ENCODE measurements around the gene CEP170B. TPM values are rescaled to one million over a fixed set of nuclear protein-coding genes. Genes with fewer than 3 reads are reported as not detected.

Gene CEP170B
- total and polyA plus RNA-seq, 2 donors (not counting 3 experiments of a cell fraction or from before 2014, with no cell fraction given), result 13.9 to 38.6 TPM

GRCh38 chr14:104852280-104852663 lies 12.8 kb upstream of the CEP170B start:
- Histone ChIP-seq H3K9me3 (replicated peaks; ENCODE audit: control insufficient read depth, insufficient read depth, low read length) (no peaks in the 10 kb centered on the region), H2AFZ (ENCODE audit: low read depth, low read length) (no peak overlapping the region), H3K27me3 (ENCODE audit: control insufficient read depth in 2 of 2, insufficient read depth in 2 of 2, low read length in 2 of 2) (peaks cover 11 to 12% of the 10 kb centered on the region in 2 experiments), H3K27ac (ENCODE audit: insufficient read depth, low read depth, low read length) (no peak overlapping the region), H3K9ac (replicated peaks; ENCODE audit: extremely low read depth, insufficient read depth, low read length) (no peak overlapping the region), H3K4me2 (ENCODE audit: insufficient read depth, low read length) (no peak overlapping the region), H3K4me3 (replicated peaks in 1 of 3; ENCODE audit: insufficient read depth in 1 of 3, low read depth in 1 of 3, low read length in 3 of 3) (no peak overlapping the region), H3K9me1 (replicated peaks; ENCODE audit: control insufficient read depth, extremely low read depth, insufficient read depth, low read length) (no peaks in the 10 kb centered on the region), H3K4me1 (ENCODE audit: control insufficient read depth, extremely low read depth, insufficient read depth, low read length) (no peaks in the 10 kb centered on the region), H4K20me1 (replicated peaks; ENCODE audit: control insufficient read depth, extremely low read depth, insufficient read depth, low read length) (no peaks in the 10 kb centered on the region), H3K36me3 (ENCODE audit: control insufficient read depth in 2 of 2, extremely low read depth in 1 of 2, insufficient read depth in 2 of 2, low read length in 2 of 2) (no peaks in the 10 kb centered on the region), H3K79me2 (ENCODE audit: control insufficient read depth, insufficient read depth, low read length) (no peaks in the 10 kb centered on the region)
- TF ChIP-seq FOS (IDR thresholded peaks at IDR 0.05; ENCODE audit: borderline replicate concordance, insufficient read depth, low read length) (no peak), POLR2A (IDR thresholded peaks at IDR 0.05; ENCODE audit: low read depth, low read length) (no peak), MAX (IDR thresholded peaks at IDR 0.05; ENCODE audit: insufficient read depth, insufficient read length) (no peak), MYC (IDR thresholded peaks at IDR 0.05; ENCODE audit: low read depth, low read length) (no peak)
- BruUV-seq (replicated peaks), result no TSS peak
- intact Hi-C loops (cut with micrococcal nuclease) (no loop called here), dilution Hi-C loops (cut with MboI; ENCODE audit: extremely low pct_ligation_motif_present, low sequenced_read_pairs) (no loop called here)
- FAIRE-seq, result no peak
- POLR2A ChIA-PET, result interaction anchor here (0.7 kb wide), 1 partner anchor 11 kb away, joined by 3 read pairs; no protein-coding TSS in a partner anchor
- CTCF ChIA-PET, result interaction anchor here (1.4 to 2.0 kb wide), 2 partner anchors 84 to 193 kb away, joined by 4 to 5 read pairs; no protein-coding TSS in a partner anchor
- no peak for DNase-seq (ENCODE audit: low read depth, low spot score)

- dilution Hi-C loops (cut with MboI; ENCODE audit: extremely low pct_ligation_motif_present, low sequenced_read_pairs) (no loop called here), intact Hi-C loops (cut with micrococcal nuclease) (no loop called here)
- no peak overlapping the region for H3K9ac ChIP-seq (replicated peaks; ENCODE audit: extremely low read depth, insufficient read depth, low read length)
- BruUV-seq (replicated peaks), result no TSS peak
- H3K27me3 ChIP-seq (ENCODE audit: control insufficient read depth in 2 of 2, insufficient read depth in 2 of 2, low read length in 2 of 2), result peaks cover 7 to 8% of the 10 kb centered on the region in 2 experiments
- H2AFZ ChIP-seq (ENCODE audit: low read depth, low read length), result no peak overlapping the region
- ChIA-PET CTCF (no interaction called here), POLR2A (no interaction called here)
- H4K20me1 ChIP-seq (replicated peaks; ENCODE audit: control insufficient read depth, extremely low read depth, insufficient read depth, low read length), result no peaks in the 10 kb centered on the region
- H3K79me2 ChIP-seq (ENCODE audit: control insufficient read depth, insufficient read depth, low read length), result no peaks in the 10 kb centered on the region
- H3K36me3 ChIP-seq (ENCODE audit: control insufficient read depth in 2 of 2, extremely low read depth in 1 of 2, insufficient read depth in 2 of 2, low read length in 2 of 2), result no peaks in the 10 kb centered on the region
- H3K4me3 ChIP-seq (replicated peaks in 1 of 3; ENCODE audit: insufficient read depth in 1 of 3, low read depth in 1 of 3, low read length in 3 of 3), result no peak overlapping the region
- H3K27ac ChIP-seq (ENCODE audit: insufficient read depth, low read depth, low read length), result no peak overlapping the region
- H3K9me1 ChIP-seq (replicated peaks; ENCODE audit: control insufficient read depth, extremely low read depth, insufficient read depth, low read length), result no peaks in the 10 kb centered on the region
- H3K4me1 ChIP-seq (ENCODE audit: control insufficient read depth, extremely low read depth, insufficient read depth, low read length), result no peaks in the 10 kb centered on the region
- no peaks in the 10 kb centered on the region for H3K9me3 ChIP-seq (replicated peaks; ENCODE audit: control insufficient read depth, insufficient read depth, low read length)
- FAIRE-seq (no peak), DNase-seq (ENCODE audit: low read depth, low spot score) (no peak)
- H3K4me2 ChIP-seq (ENCODE audit: insufficient read depth, low read length), result no peak overlapping the region
- TF ChIP-seq MYC (IDR thresholded peaks at IDR 0.05; ENCODE audit: low read depth, low read length) (no peak), FOS (IDR thresholded peaks at IDR 0.05; ENCODE audit: borderline replicate concordance, insufficient read depth, low read length) (no peak), GATA2 (IDR thresholded peaks at IDR 0.05; ENCODE audit: insufficient read depth, insufficient read length, low read depth, low read length) (no peak), CTCF (IDR thresholded peaks at IDR 0.05; ENCODE audit: extremely low read depth in 1 of 2, insufficient read depth in 1 of 2, low read depth in 1 of 2, low read length in 2 of 2) (no peak), JUN (IDR thresholded peaks at IDR 0.05; ENCODE audit: borderline replicate concordance, insufficient read depth, insufficient read length, low read depth) (no peak), POLR2AphosphoS5 (IDR thresholded peaks at IDR 0.05; ENCODE audit: insufficient read depth, low read depth, low read length) (no peak), EZH2 (IDR thresholded peaks at IDR 0.05; ENCODE audit: borderline replicate concordance, low read depth, low read length, severe bottlenecking) (no peak), POLR2A (IDR thresholded peaks at IDR 0.05; ENCODE audit: low read depth, low read length) (no peak), MAX (IDR thresholded peaks at IDR 0.05; ENCODE audit: insufficient read depth, insufficient read length) (no peak)
These were observed 9.5 kb upstream of the CEP170B start for GRCh38 chr14:104855532-104856090.
